Calu3 (cell line): ENCODE data around the gene ITM2B. TPM values are rescaled to one million over a fixed set of nuclear protein-coding genes. Genes with fewer than 3 reads are reported as not detected.

Experiments used
- BruUV-seq: library from RNA; stranded (reverse); fragments of 400-500 nt; replicated peaks from 2 replicates; lab custom pipeline; 2021; lab: Mats Ljungman, UMichigan
- CTCF ChIA-PET: fragments of 300-600 bp; sonication (Branson Sonifier 250); formaldehyde crosslinking; loops from one replicate; lab custom pipeline; 2022; ENCODE audit warnings: antibody characterized with exemption; lab: Charles Lee
- DNase-seq: peaks from one replicate; pipeline ENCODE4 v3.0.0; 2022
- H3K27ac Mint-ChIP-seq: one replicate; pipeline ENCODE4 v1.8.0; 2022; ENCODE audit warnings: mixed read lengths; ENCODE audit not compliant: unreplicated experiment
- H3K27me3 Mint-ChIP-seq: one replicate; pipeline ENCODE4 v1.8.0; 2022; ENCODE audit warnings: mixed read lengths; ENCODE audit not compliant: unreplicated experiment
- H3K36me3 Mint-ChIP-seq: one replicate; pipeline ENCODE4 v1.8.0; 2022; ENCODE audit warnings: mild to moderate bottlenecking, moderate library complexity, mixed read lengths; ENCODE audit not compliant: insufficient read depth, unreplicated experiment
- H3K4me1 Mint-ChIP-seq: one replicate; pipeline ENCODE4 v1.8.0; 2022; ENCODE audit warnings: mild to moderate bottlenecking, low read depth, mixed read lengths; ENCODE audit not compliant: unreplicated experiment
- H3K4me3 Mint-ChIP-seq: one replicate; pipeline ENCODE4 v1.8.0; 2022; ENCODE audit warnings: mild to moderate bottlenecking, low read depth, moderate library complexity, mixed read lengths; ENCODE audit not compliant: unreplicated experiment
- H3K9me3 Mint-ChIP-seq: one replicate; pipeline ENCODE4 v1.8.0; 2022; ENCODE audit warnings: low read depth, mixed read lengths; ENCODE audit not compliant: unreplicated experiment
- intact Hi-C: fragments of 100-400 bp; cut with micrococcal nuclease; formaldehyde crosslinking; loops from one replicate; pipeline ENCODE4 v1.10.0; 2022; ENCODE audit not compliant: unreplicated experiment
- total RNA-seq: library from RNA; stranded (reverse); gene quantifications from 2 replicates; pipeline ENCODE4 v1.2.3, GENCODE V29; 2022
- TF ChIP-seq, protein P1 (sequence below): fragments of 200-600 bp; IDR thresholded peaks from one replicate; pipeline ENCODE4 v1.8.0; 2022; ENCODE audit warnings: antibody characterized with exemption; ENCODE audit not compliant: unreplicated experiment

Gene ITM2B
- total RNA-seq, 1 experiment from 2014 or later = 362 TPM

DNA sequence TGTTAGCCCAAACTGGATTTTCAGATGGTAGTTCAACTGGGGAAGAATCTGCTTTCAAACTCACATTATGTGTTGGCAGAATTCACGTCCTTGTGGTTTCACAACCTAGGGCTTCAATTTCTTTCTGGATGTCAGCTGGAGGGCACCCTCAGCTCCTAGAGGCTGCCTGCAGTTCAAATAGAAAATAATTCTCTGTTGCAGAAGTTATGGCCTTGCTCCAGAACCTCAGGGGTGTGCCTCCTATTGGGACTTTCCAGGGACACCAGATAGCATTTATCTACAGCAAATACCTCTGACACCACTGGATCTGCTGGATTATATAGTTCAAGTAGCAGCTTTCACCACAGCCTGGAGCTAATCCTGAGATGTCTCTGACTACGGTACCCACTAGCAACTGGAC, 58.7 kb downstream of the ITM2B start:
- Mint-ChIP-seq H3K27ac (no peak overlapping the region), H3K4me1 (no peaks in the 10 kb centered on the region), H3K27me3 (no peaks in the 10 kb centered on the region), H3K36me3 (no peaks in the 10 kb centered on the region), H3K4me3 (no peak overlapping the region), H3K9me3 (no peaks in the 10 kb centered on the region)
- intact Hi-C loops = no loop called here
- no peak for DNase-seq
- CTCF ChIA-PET = no interaction called here
- BruUV-seq = no TSS peak
- TF ChIP-seq, protein P1, sequence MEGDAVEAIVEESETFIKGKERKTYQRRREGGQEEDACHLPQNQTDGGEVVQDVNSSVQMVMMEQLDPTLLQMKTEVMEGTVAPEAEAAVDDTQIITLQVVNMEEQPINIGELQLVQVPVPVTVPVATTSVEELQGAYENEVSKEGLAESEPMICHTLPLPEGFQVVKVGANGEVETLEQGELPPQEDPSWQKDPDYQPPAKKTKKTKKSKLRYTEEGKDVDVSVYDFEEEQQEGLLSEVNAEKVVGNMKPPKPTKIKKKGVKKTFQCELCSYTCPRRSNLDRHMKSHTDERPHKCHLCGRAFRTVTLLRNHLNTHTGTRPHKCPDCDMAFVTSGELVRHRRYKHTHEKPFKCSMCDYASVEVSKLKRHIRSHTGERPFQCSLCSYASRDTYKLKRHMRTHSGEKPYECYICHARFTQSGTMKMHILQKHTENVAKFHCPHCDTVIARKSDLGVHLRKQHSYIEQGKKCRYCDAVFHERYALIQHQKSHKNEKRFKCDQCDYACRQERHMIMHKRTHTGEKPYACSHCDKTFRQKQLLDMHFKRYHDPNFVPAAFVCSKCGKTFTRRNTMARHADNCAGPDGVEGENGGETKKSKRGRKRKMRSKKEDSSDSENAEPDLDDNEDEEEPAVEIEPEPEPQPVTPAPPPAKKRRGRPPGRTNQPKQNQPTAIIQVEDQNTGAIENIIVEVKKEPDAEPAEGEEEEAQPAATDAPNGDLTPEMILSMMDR = no peak

- no peak for DNase-seq
- H3K27ac Mint-ChIP-seq = no peak overlapping the region
- CTCF ChIA-PET = no interaction called here
- BruUV-seq = no TSS peak
- H3K9me3 Mint-ChIP-seq = no peaks in the 10 kb centered on the region
- no peaks in the 10 kb centered on the region for H3K36me3 Mint-ChIP-seq
- intact Hi-C loops = no loop called here
- no peaks in the 10 kb centered on the region for H3K4me1 Mint-ChIP-seq
- TF ChIP-seq, protein P1 = no peak
- H3K27me3 Mint-ChIP-seq = no peaks in the 10 kb centered on the region
- no peak overlapping the region for H3K4me3 Mint-ChIP-seq
These were observed 59.6 kb downstream of the ITM2B start for GRCh38 chr13:48292650-48293049.

GRCh38 chr13:48294653-48295052, 61.6 kb downstream of the ITM2B start:
- CTCF ChIA-PET = no interaction called here

DNA sequence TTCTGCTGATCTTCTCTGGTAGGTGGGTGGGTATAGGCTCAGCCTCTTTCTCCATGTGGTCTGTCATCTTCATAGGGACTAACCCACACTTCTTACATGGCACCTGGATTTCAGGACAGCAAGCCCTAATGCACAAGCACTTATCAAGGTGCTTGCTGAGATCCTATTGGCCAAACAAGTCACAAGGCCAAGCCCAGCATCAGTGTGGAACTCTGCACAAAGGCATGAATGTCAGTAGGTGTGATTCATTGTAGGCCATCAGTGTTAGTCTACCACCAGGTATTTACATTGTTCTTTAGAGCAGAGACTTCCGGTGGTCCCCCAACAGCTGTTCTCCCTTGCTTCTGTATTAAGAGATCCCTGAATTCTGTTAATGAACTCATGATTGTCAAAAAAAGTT, 62.3 kb downstream of the ITM2B start:
- no peak for DNase-seq
- no TSS peak for BruUV-seq
- Mint-ChIP-seq H3K4me1 (peaks cover 8% of the 10 kb centered on the region), H3K27me3 (no peaks in the 10 kb centered on the region), H3K4me3 (no peak overlapping the region), H3K9me3 (no peaks in the 10 kb centered on the region), H3K36me3 (no peaks in the 10 kb centered on the region), H3K27ac (no peak overlapping the region)
- CTCF ChIA-PET = no interaction called here
- TF ChIP-seq, protein P1 = no peak
- intact Hi-C loops = no loop called here

More at GRCh38 chr13:48294653-48295052, 61.6 kb downstream of the ITM2B start:
- intact Hi-C loops = no loop called here
- H3K27ac Mint-ChIP-seq = no peak overlapping the region
- H3K27me3 Mint-ChIP-seq = no peaks in the 10 kb centered on the region
- H3K9me3 Mint-ChIP-seq = no peaks in the 10 kb centered on the region
- H3K36me3 Mint-ChIP-seq = no peaks in the 10 kb centered on the region
- no peak for DNase-seq
- BruUV-seq = no TSS peak
- TF ChIP-seq, protein P1 = no peak
- H3K4me3 Mint-ChIP-seq = no peak overlapping the region
- peaks cover 5% of the 10 kb centered on the region for H3K4me1 Mint-ChIP-seq
